DOHH2 (cell line): ENCODE data around the gene PRIM1.
"Not testable (repeated sequence)": the region's sequence is repeated elsewhere in the genome, so short reads cannot be mapped to it uniquely, and the experiment has no call there.

ENCODE experiments used
- H3F3A ChIP-seq: fragments of 200-600 bp; sonication (generic), shearing (Covaris generic); 2 replicates; pipeline ENCODE4 v1.6.0; 2016; ENCODE audit warnings: antibody characterized with exemption, mild to moderate bottlenecking; ENCODE audit not compliant: control insufficient read depth, insufficient read depth
- H3K27ac ChIP-seq: fragments of 200-600 bp; sonication (generic); 2 replicates; pipeline ENCODE4 v1.5.1; 2014; ENCODE audit warnings: low read depth, mild to moderate bottlenecking, low read length, moderate library complexity
- H3K27me3 ChIP-seq: fragments of 200-600 bp; sonication (generic); 2 replicates; pipeline ENCODE4 v1.6.1; 2014; ENCODE audit warnings: mild to moderate bottlenecking, low read length, mixed read lengths; ENCODE audit not compliant: control insufficient read depth
- H3K36me3 ChIP-seq: fragments of 200-600 bp; sonication (generic); 2 replicates; pipeline ENCODE4 v1.6.1; 2014; ENCODE audit warnings: mild to moderate bottlenecking, low read length, moderate library complexity, mixed read lengths; ENCODE audit not compliant: control insufficient read depth
- H3K4me1 ChIP-seq: fragments of 200-600 bp; sonication (generic); 2 replicates; pipeline ENCODE4 v1.6.1; 2014; ENCODE audit warnings: mild to moderate bottlenecking, low read length, mixed read lengths; ENCODE audit not compliant: control insufficient read depth
- H3K4me2 ChIP-seq: fragments of 200-600 bp; sonication (generic); 2 replicates; pipeline ENCODE4 v1.6.0; 2014; ENCODE audit warnings: mild to moderate bottlenecking, low read length, moderate library complexity
- H3K4me3 ChIP-seq: fragments of 200-600 bp; sonication (generic); 2 replicates; pipeline ENCODE4 v1.5.1; 2014; ENCODE audit warnings: mild to moderate bottlenecking, low read length, mixed read lengths
- H3K79me2 ChIP-seq: fragments of 200-600 bp; sonication (generic); 2 replicates; pipeline ENCODE4 v1.6.1; 2014; ENCODE audit warnings: mild to moderate bottlenecking, low read length, mixed read lengths; ENCODE audit not compliant: control insufficient read depth
- H3K9me2 ChIP-seq: fragments of 200-600 bp; sonication (generic); replicated peaks from 2 replicates; pipeline ENCODE4 v1.6.1; 2014; ENCODE audit warnings: mild to moderate bottlenecking, low read length, mixed read lengths; ENCODE audit not compliant: control insufficient read depth
- H3K9me3 ChIP-seq: fragments of 200-600 bp; sonication (generic); 2 replicates; pipeline ENCODE4 v1.6.1; 2014; ENCODE audit warnings: antibody characterized with exemption, low read length, mixed read lengths; ENCODE audit not compliant: control insufficient read depth, insufficient read depth
- H4K20me1 ChIP-seq: fragments of 200-600 bp; sonication (generic); 2 replicates; pipeline ENCODE4 v1.6.0; 2014; ENCODE audit warnings: low read depth, mild to moderate bottlenecking, antibody characterized with exemption, low read length, moderate library complexity; ENCODE audit not compliant: control insufficient read depth, insufficient read depth
- EZH2phosphoT487 ChIP-seq: fragments of 200-600 bp; sonication (generic); IDR thresholded peaks from 2 replicates; pipeline ENCODE4 v1.6.1; 2017; ENCODE audit warnings: borderline replicate concordance, mild to moderate bottlenecking, antibody characterized with exemption, low read length, moderate library complexity, mixed read lengths
- TF ChIP-seq, protein P1 (sequence below): fragments of 200-600 bp; sonication (generic); IDR thresholded peaks from one replicate; pipeline ENCODE4 v1.5.1; 2014; ENCODE audit warnings: antibody characterized with exemption, mild to moderate bottlenecking, low read depth, low read length; ENCODE audit not compliant: poor library complexity, severe bottlenecking

Gene PRIM1

DNA sequence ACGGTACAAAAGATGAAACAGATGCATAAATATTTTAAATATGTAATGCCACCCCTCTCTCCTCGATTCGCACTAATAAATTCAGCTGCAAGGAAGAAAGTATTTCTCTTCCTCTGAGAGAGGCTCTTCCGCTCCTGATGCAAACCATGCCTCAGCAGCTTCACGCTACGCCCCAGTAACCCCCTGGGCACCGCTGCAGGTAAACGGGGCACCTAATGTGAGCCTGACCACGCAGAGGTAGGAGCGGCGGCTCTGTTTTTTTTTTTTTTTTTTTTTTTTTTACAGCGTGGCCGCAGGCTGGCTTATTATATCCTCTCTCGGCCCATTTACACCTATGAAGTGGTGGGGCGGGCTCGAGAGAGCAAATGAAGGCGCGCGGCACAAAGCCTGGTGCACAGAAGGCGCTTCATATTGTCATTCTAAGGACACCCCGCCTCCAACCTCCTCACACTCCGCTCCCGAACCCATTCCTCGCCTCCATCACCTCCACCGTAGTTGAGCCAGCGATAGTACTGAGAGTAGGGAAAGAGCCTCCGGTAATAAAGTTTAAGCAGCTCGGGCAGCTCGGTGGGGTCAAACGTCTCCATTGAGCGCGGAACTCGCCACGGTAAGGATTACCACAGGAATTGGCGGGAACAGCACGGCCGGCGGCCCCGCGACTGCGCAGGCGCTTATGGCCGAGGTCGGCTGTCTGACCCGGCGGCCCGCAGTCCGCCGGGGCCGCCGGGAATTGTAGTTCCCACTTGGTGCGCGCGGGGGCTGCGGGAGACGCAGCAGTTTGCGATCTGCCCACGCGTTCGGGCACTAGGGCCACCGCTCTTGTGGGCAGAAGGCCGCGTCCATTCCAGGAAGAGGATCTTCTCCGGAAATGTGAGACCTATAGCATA, at the start of gene PRIM1:
Gene PRIM1 (minus strand): TSS at position 612 of the 887 bp plus-strand sequence. CDS start 25 bp downstream, at position 587.
- Histone ChIP-seq H3K4me2 (peak within 1 kb of the TSS; percentile 97), H3K4me1 (peaks cover 42% of the 10 kb centered on the region), H3K9me3 (no peaks in the 10 kb centered on the region), H3F3A (peaks cover 34% of the 10 kb centered on the region), H3K27me3 (no peaks in the 10 kb centered on the region), H3K79me2 (peaks cover 49% of the 10 kb centered on the region), H3K36me3 (peaks cover 41% of the 10 kb centered on the region), H3K4me3 (peak within 1 kb of the TSS; percentile 96), H3K9me2 (no peaks in the 10 kb centered on the region), H4K20me1 (no peaks in the 10 kb centered on the region), H3K27ac (peak within 1 kb of the TSS; percentile 88)
- no peak for TF ChIP-seq EZH2phosphoT487
- TF ChIP-seq, protein P1, sequence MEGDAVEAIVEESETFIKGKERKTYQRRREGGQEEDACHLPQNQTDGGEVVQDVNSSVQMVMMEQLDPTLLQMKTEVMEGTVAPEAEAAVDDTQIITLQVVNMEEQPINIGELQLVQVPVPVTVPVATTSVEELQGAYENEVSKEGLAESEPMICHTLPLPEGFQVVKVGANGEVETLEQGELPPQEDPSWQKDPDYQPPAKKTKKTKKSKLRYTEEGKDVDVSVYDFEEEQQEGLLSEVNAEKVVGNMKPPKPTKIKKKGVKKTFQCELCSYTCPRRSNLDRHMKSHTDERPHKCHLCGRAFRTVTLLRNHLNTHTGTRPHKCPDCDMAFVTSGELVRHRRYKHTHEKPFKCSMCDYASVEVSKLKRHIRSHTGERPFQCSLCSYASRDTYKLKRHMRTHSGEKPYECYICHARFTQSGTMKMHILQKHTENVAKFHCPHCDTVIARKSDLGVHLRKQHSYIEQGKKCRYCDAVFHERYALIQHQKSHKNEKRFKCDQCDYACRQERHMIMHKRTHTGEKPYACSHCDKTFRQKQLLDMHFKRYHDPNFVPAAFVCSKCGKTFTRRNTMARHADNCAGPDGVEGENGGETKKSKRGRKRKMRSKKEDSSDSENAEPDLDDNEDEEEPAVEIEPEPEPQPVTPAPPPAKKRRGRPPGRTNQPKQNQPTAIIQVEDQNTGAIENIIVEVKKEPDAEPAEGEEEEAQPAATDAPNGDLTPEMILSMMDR, result no peak

DNA sequence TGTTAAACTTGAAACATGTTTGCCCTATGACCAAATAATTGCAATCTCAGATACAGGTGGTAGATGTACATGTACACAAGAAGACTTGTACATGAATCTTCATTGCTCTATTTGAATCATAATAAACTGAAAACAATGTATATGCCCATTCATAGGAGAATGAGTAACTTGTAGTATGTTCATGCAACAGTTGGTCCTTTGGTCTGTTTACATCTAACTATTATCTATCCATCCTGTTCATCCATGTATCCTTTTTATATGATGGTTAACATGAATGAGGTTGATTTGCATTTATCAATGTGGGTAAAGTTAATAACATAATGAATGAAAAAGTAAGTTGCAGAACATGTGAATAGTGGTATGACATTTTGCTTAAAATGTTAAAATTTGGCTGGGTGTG, 48.1 kb upstream of the PRIM1 start:
- no peaks in the 10 kb centered on the region for H4K20me1 ChIP-seq
- no peaks in the 10 kb centered on the region for H3F3A ChIP-seq
- H3K27me3 ChIP-seq, result no peaks in the 10 kb centered on the region
- H3K9me2 ChIP-seq, result no peaks in the 10 kb centered on the region
- H3K4me3 ChIP-seq, result no peak overlapping the region
- no peak overlapping the region for H3K4me2 ChIP-seq
- H3K9me3 ChIP-seq, result peaks cover 3% of the 10 kb centered on the region; the same call in 1 of the 2 replicates
- TF ChIP-seq, protein P1, result no peak
- TF ChIP-seq EZH2phosphoT487, result no peak
- H3K79me2 ChIP-seq, result no peaks in the 10 kb centered on the region
- no peak overlapping the region for H3K27ac ChIP-seq
- H3K36me3 ChIP-seq, result no peaks in the 10 kb centered on the region
- no peaks in the 10 kb centered on the region for H3K4me1 ChIP-seq

DNA sequence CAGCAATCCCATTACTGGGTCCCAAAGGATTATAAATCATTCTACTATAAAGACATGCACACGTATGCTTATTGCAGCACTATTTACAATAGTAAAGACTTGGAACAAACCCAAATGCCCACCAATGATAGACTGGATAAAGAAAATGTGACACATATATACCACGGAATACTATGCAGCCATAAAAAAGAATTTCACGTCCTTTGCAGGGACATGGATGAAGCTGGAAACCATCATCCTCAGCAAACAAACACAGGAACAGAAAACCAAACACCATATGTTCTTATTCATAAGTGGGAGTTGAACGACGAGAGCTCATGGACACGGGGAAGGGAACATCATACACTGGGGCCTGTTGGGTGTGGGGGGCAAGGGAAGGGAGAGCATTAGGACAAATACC, 47.2 kb upstream of the PRIM1 start:
- H3K9me2 ChIP-seq, H3K4me1 ChIP-seq, H3K4me2 ChIP-seq, H4K20me1 ChIP-seq, H3K36me3 ChIP-seq, H3K4me3 ChIP-seq, H3K27ac ChIP-seq, H3K79me2 ChIP-seq, H3K9me3 ChIP-seq, H3F3A ChIP-seq, H3K27me3 ChIP-seq: not testable (repeated sequence)

GRCh38 chr12:56795791-56796190, 43.7 kb upstream of the PRIM1 start:
- H3K9me3 ChIP-seq, H3K27me3 ChIP-seq, H4K20me1 ChIP-seq, H3K4me1 ChIP-seq, H3K9me2 ChIP-seq, H3F3A ChIP-seq, H3K79me2 ChIP-seq, H3K4me2 ChIP-seq, H3K4me3 ChIP-seq, H3K36me3 ChIP-seq, H3K27ac ChIP-seq: not testable (repeated sequence)

DNA sequence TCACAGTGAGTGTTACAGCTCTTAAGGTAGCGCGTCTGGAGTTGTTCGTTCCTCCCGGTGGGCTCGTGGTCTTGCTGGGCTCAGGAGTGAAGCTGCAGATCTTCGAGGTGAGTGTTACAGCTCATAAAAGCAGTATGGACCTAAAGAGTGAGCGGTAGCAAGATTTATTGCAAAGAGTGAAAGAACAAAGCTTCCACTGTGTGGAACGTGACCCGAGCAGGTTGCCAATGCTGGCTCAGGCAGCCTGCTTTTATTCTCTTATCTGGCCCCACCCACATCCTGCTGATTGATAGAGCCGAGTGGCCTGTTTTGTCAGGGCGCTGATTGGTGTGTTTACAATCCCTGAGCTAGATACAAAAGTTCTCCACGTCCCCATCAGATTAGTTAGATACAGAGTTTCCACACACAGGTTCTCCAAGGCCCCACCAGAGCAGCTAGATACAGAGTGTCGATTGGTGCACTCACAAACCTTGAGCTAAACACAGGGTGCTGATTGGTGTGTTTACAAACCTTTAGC, 43.0 kb upstream of the PRIM1 start:
- not testable (repeated sequence) for H3K27ac ChIP-seq, H3K4me3 ChIP-seq, H3K9me3 ChIP-seq, H3K4me2 ChIP-seq, H4K20me1 ChIP-seq, H3K27me3 ChIP-seq, H3K4me1 ChIP-seq, H3K79me2 ChIP-seq, H3K9me2 ChIP-seq, H3F3A ChIP-seq, H3K36me3 ChIP-seq

GRCh38 chr12:56793124-56793523, 41.0 kb upstream of the PRIM1 start:
- not testable (repeated sequence) for H3K4me3 ChIP-seq, H3K4me2 ChIP-seq

More at GRCh38 chr12:56793124-56793523, 41.0 kb upstream of the PRIM1 start:
- not testable (repeated sequence) for H4K20me1 ChIP-seq, H3K27ac ChIP-seq, H3K9me3 ChIP-seq, H3K4me1 ChIP-seq, H3K79me2 ChIP-seq, H3F3A ChIP-seq, H3K27me3 ChIP-seq, H3K9me2 ChIP-seq, H3K36me3 ChIP-seq
